IMR-90 (cell line): ENCODE results near the gene SPAG4. TPM values are rescaled to one million over a fixed set of nuclear protein-coding genes. Genes with fewer than 3 reads are reported as not detected.

ENCODE experiments used
- ATAC-seq: fragments of 200-7000 bp; cut with Tn5 transposase; 2 replicates; pipeline ENCODE4 v1.9.1; 2020; ENCODE audit warnings: low read depth, mild to moderate bottlenecking, moderate library complexity
- BruUV-seq: library from RNA; stranded (reverse); fragments of 400-500 nt; replicated peaks from 2 replicates; lab custom pipeline; 2021; lab: Mats Ljungman, UMichigan
- CTCF ChIA-PET: fragments of 300-600 bp; formaldehyde crosslinking; extraction: SDS; loops from one replicate; lab custom pipeline; 2021; ENCODE audit warnings: antibody characterized with exemption; lab: Yijun Ruan, JAX
- POLR2A ChIA-PET: fragments of 300-600 bp; sonication (Branson Sonifier 250); formaldehyde crosslinking; loops from one replicate; lab custom pipeline; 2022; ENCODE audit warnings: antibody characterized with exemption; ENCODE audit not compliant: unreplicated experiment; lab: Charles Lee
- DNase-seq: peaks from one replicate; pipeline ENCODE4 v3.0.0; 2013
- H2AFZ ChIP-seq: replicated peaks from 2 replicates; pipeline ENCODE3; 2013; ENCODE audit warnings: low read length, mild to moderate bottlenecking; ENCODE audit not compliant: poor library complexity
- H2AK5ac ChIP-seq: 2 replicates; pipeline ENCODE4 v1.6.1; 2013; ENCODE audit warnings: low read depth, low read length, inconsistent platforms
- H2AK9ac ChIP-seq: replicated peaks from 2 replicates; pipeline ENCODE3; 2013; ENCODE audit warnings: mild to moderate bottlenecking, low read depth, low read length, moderate library complexity; ENCODE audit not compliant: poor library complexity
- H2BK120ac ChIP-seq: 2 replicates; pipeline ENCODE4 v1.6.1; 2013; ENCODE audit warnings: low read depth, low read length, inconsistent platforms
- H2BK15ac ChIP-seq: 3 replicates; pipeline ENCODE4 v1.6.1; 2013; ENCODE audit warnings: low read depth, low read length, inconsistent platforms
- H2BK20ac ChIP-seq: 2 replicates; pipeline ENCODE4 v1.6.1; 2013; ENCODE audit warnings: low read depth, mild to moderate bottlenecking, inconsistent platforms, low read length, moderate library complexity
- H2BK5ac ChIP-seq: 2 replicates; pipeline ENCODE4 v1.6.1; 2013; ENCODE audit warnings: mild to moderate bottlenecking, low read depth, low read length, inconsistent platforms; ENCODE audit not compliant: poor library complexity, severe bottlenecking
- H3K14ac ChIP-seq: replicated peaks from 2 replicates; pipeline ENCODE4 v1.6.1; 2013; ENCODE audit warnings: low read depth, low read length, inconsistent platforms
- H3K18ac ChIP-seq: 2 replicates; pipeline ENCODE4 v1.6.1; 2013; ENCODE audit warnings: low read depth, low read length, control low read depth
- H3K23ac ChIP-seq: 2 replicates; pipeline ENCODE4 v1.6.1; 2013; ENCODE audit warnings: low read depth, low read length, inconsistent platforms
- H3K27ac ChIP-seq: 2 replicates; pipeline ENCODE4 v1.5.1; 2013; ENCODE audit warnings: mild to moderate bottlenecking, control low read depth, low read length; ENCODE audit not compliant: insufficient read depth
- H3K27me3 ChIP-seq: 2 replicates; pipeline ENCODE4 v1.6.1; 2013; ENCODE audit warnings: low read length; ENCODE audit not compliant: control insufficient read depth, insufficient read depth
- H3K36me3 ChIP-seq: 2 replicates; pipeline ENCODE4 v1.6.1; 2013; ENCODE audit warnings: low read length, mixed read lengths; ENCODE audit not compliant: control insufficient read depth, insufficient read depth
- H3K4ac ChIP-seq: 2 replicates; pipeline ENCODE4 v1.6.1; 2013; ENCODE audit warnings: low read depth, low read length, inconsistent platforms
- H3K4me1 ChIP-seq: 2 replicates; pipeline ENCODE4 v1.6.1; 2013; ENCODE audit warnings: low read length, mixed read lengths; ENCODE audit not compliant: control insufficient read depth, insufficient read depth
- H3K4me2 ChIP-seq: 2 replicates; pipeline ENCODE4 v1.6.1; 2013; ENCODE audit warnings: low read depth, mild to moderate bottlenecking, control low read depth, low read length, moderate library complexity
- H3K4me3 ChIP-seq: 2 replicates; pipeline ENCODE4 v1.5.1; 2013; ENCODE audit warnings: low read depth, mild to moderate bottlenecking, control low read depth, low read length, moderate library complexity; ENCODE audit not compliant: insufficient read depth
- H3K56ac ChIP-seq: 2 replicates; pipeline ENCODE4 v1.6.1; 2013; ENCODE audit warnings: low read length, inconsistent platforms; ENCODE audit not compliant: insufficient read depth; ENCODE audit errors: extremely low read depth
- H3K79me1 ChIP-seq, 2 experiments: 2 replicates each; pipeline ENCODE4 v1.6.1; 2013; ENCODE audit warnings: low read length in 2 of 2, inconsistent platforms in 1 of 2, low read depth in 1 of 2
- H3K9ac ChIP-seq: 2 replicates; pipeline ENCODE4 v1.6.1; 2013; ENCODE audit warnings: low read depth, low read length, control low read depth
- H3K9me1 ChIP-seq: 2 replicates; pipeline ENCODE4 v1.6.1; 2013; ENCODE audit warnings: low read length, inconsistent platforms; ENCODE audit not compliant: insufficient read depth
- H3K9me3 ChIP-seq: 2 replicates; pipeline ENCODE4 v1.6.1; 2013; ENCODE audit warnings: low read length; ENCODE audit not compliant: control insufficient read depth, insufficient read depth
- H4K20me1 ChIP-seq: 2 replicates; pipeline ENCODE4 v1.6.1; 2013; ENCODE audit warnings: low read length, inconsistent platforms; ENCODE audit not compliant: insufficient read depth
- H4K5ac ChIP-seq: 2 replicates; pipeline ENCODE4 v1.6.1; 2013; ENCODE audit warnings: mild to moderate bottlenecking, low read depth, low read length, control low read depth
- H4K8ac ChIP-seq, 2 experiments: 2 replicates each; pipeline ENCODE4 v1.6.1; 2013; ENCODE audit warnings: low read depth in 2 of 2, low read length in 2 of 2, control low read depth in 1 of 2, inconsistent platforms in 1 of 2
- H4K91ac ChIP-seq: 2 replicates; pipeline ENCODE4 v1.6.1; 2013; ENCODE audit warnings: low read depth, low read length, inconsistent platforms; ENCODE audit not compliant: insufficient read depth
- BHLHE40 ChIP-seq: fragments of 150-350 bp; IDR thresholded peaks from 2 replicates; pipeline ENCODE4 v1.6.1; 2016; ENCODE audit warnings: mild to moderate bottlenecking, low read depth, low read length
- CHD1 ChIP-seq: IDR thresholded peaks from 2 replicates; pipeline ENCODE4 v1.6.1; 2012; ENCODE audit warnings: low read depth, low read length, improper control_type of control experiment
- FOS ChIP-seq: fragments of 150-350 bp; IDR thresholded peaks from 2 replicates; pipeline ENCODE4 v1.6.1; 2016; ENCODE audit warnings: low read depth, low read length
- MAZ ChIP-seq: IDR thresholded peaks from 2 replicates; pipeline ENCODE4 v1.6.1; 2012; ENCODE audit warnings: low read depth, mild to moderate bottlenecking, low read length, improper control_type of control experiment, moderate library complexity, borderline replicate concordance
- MXI1 ChIP-seq: IDR thresholded peaks from 2 replicates; pipeline ENCODE4 v1.6.1; 2012; ENCODE audit warnings: low read depth, mild to moderate bottlenecking, low read length, moderate library complexity, borderline replicate concordance
- NFE2L2 ChIP-seq: fragments of 150-350 bp; IDR thresholded peaks from 2 replicates; pipeline ENCODE4 v1.6.1; 2016; ENCODE audit warnings: low read depth, mild to moderate bottlenecking, low read length
- POLR2A ChIP-seq: IDR thresholded peaks from 2 replicates; pipeline ENCODE4 v1.6.1; 2012; ENCODE audit warnings: mild to moderate bottlenecking, low read depth, low read length
- RAD21 ChIP-seq: IDR thresholded peaks from 2 replicates; pipeline ENCODE4 v1.6.1; 2012; ENCODE audit warnings: low read length, improper control_type of control experiment
- USF2 ChIP-seq: fragments of 150-350 bp; IDR thresholded peaks from 2 replicates; pipeline ENCODE4 v1.6.1; 2017; ENCODE audit warnings: mild to moderate bottlenecking, antibody characterized with exemption, low read length, low read depth
- WGBS, 2 experiments: methylation state at CpG; one replicate each; pipeline versions ENCODE4 v1.1.5 to v1.1.7; 2013; ENCODE audit warnings: missing lambda C conversion rate in 2 of 2; ENCODE audit not compliant: insufficient read length in 1 of 2; ENCODE audit errors: extremely low coverage in 2 of 2; 5-methylcytosine and 5-hydroxymethylcytosine counted together
- dilution Hi-C: fragments of 300-500 bp; cut with HindIII; formaldehyde crosslinking; loops from one replicate; pipeline ENCODE4 v1.14.3; 2018; ENCODE audit warnings: low sequenced_read_pairs; ENCODE audit not compliant: unreplicated experiment
- in situ Hi-C: fragments of 300-500 bp; cut with MboI; formaldehyde crosslinking; loops from 3 replicates; pipeline ENCODE4 v1.14.3; 2019; ENCODE audit warnings: low sequenced_read_pairs, inconsistent platforms, mixed read lengths
- intact Hi-C: fragments of 100-400 bp; cut with micrococcal nuclease; formaldehyde crosslinking; loops from 2 replicates; pipeline ENCODE4 v1.10.0; 2022
- polyA plus RNA-seq, 3 experiments: library from polyadenylated mRNA; depleted of rRNA; stranded (reverse); fragments of >200 nt; gene quantifications; 2 replicates each; pipeline ENCODE4 v1.2.3, GENCODE V29; 2012; ENCODE audit warnings: low replicate concordance in 1 of 3
- total RNA-seq: library from RNA; depleted of rRNA; stranded (reverse); fragments of >200 nt; gene quantifications from 2 replicates; pipeline ENCODE4 v1.2.3, GENCODE V29; 2012

The SPAG4 gene
- total and polyA plus RNA-seq, 2 of the 4 experiments (the other 2 are of a cell fraction), result 1.8 to 5.5 TPM

- ATAC-seq, result no peak
- dilution Hi-C loops, result no loop called here
Measured at GRCh38 chr20:35662551-35662950, 46.9 kb downstream of the SPAG4 start.

More at GRCh38 chr20:35662551-35662950, 46.9 kb downstream of the SPAG4 start:
- POLR2A ChIA-PET, result no interaction called here
- peaks cover 69% of the 10 kb centered on the region for H4K20me1 ChIP-seq
- H3K4me1 ChIP-seq, result peaks cover 4% of the 10 kb centered on the region
- peak overlapping the region; percentile 17; the same call in 1 of the 2 replicates for H3K14ac ChIP-seq
- H2AK9ac ChIP-seq, result no peak overlapping the region
- CTCF ChIA-PET, result no interaction called here
- intact Hi-C loops (loop anchor here (5.0 to 10.0 kb wide), 2 partner anchors 98 to 150 kb away; no protein-coding TSS in a partner anchor), in situ Hi-C loops (no loop called here)
- H2AK5ac ChIP-seq, result no peak overlapping the region
- no peak overlapping the region for H4K5ac ChIP-seq
- peak overlapping the region; percentile 35 for H3K4me3 ChIP-seq
- no TSS peak for BruUV-seq
- no peak overlapping the region for H3K27ac ChIP-seq
- TF ChIP-seq RAD21 (no peak), CHD1 (no peak), USF2 (no peak), BHLHE40 (no peak), POLR2A (no peak), NFE2L2 (no peak), MXI1 (no peak), MAZ (no peak), FOS (no peak)
- peak overlapping the region; percentile 90 for H3K23ac ChIP-seq
- peak overlapping the region; percentile 98 for H3K4me2 ChIP-seq
- no peak overlapping the region for H3K56ac ChIP-seq
- no peak overlapping the region for H3K4ac ChIP-seq
- H3K27me3 ChIP-seq, result no peaks in the 10 kb centered on the region
- H2BK15ac ChIP-seq, result no peak overlapping the region
- WGBS, 2 experiments, result no CpG with 5 or more reads among the region's 2 CpGs
- no peak for DNase-seq
- no peak overlapping the region for H2BK5ac ChIP-seq
- peaks cover 3% of the 10 kb centered on the region; the same call in 1 of the 2 replicates for H3K9me1 ChIP-seq
- no peaks in the 10 kb centered on the region for H3K9me3 ChIP-seq
- H3K18ac ChIP-seq, result no peak overlapping the region
- no peak overlapping the region for H2BK120ac ChIP-seq
- H2AFZ ChIP-seq, result no peak overlapping the region
- H2BK20ac ChIP-seq, result no peak overlapping the region
- H4K8ac ChIP-seq, result no peak overlapping the region
- H3K9ac ChIP-seq, result peak overlapping the region; percentile 96; the same call in 1 of the 2 replicates
- no peaks in the 10 kb centered on the region for H3K36me3 ChIP-seq
- peaks cover 0 to 30% of the 10 kb centered on the region in 2 experiments; a peak in 3 of 4 replicates for H3K79me1 ChIP-seq
- H4K91ac ChIP-seq, result no peak overlapping the region
